Left ventricle myocardium inferior (tissue), 1 donor: ENCODE data around the gene MFAP3L. TPM values are rescaled to one million over a fixed set of nuclear protein-coding genes. Genes with fewer than 3 reads are reported as not detected.

Experiments used
- DNase-seq: peaks from one replicate; pipeline ENCODE4 v3.0.0-alpha.2; 2020
- H3K27ac ChIP-seq: fragments of 200-600 bp; replicated peaks from 2 replicates; pipeline ENCODE4 v1.8.0; 2021
- H3K27me3 ChIP-seq: fragments of 200-600 bp; 2 replicates; pipeline ENCODE4 v1.8.0; 2021; ENCODE audit warnings: low read depth
- H3K36me3 ChIP-seq: fragments of 200-600 bp; 2 replicates; pipeline ENCODE4 v1.8.0; 2021
- H3K4me1 ChIP-seq: fragments of 200-600 bp; 2 replicates; pipeline ENCODE4 v1.8.0; 2021
- H3K4me3 ChIP-seq: fragments of 200-600 bp; 2 replicates; pipeline ENCODE4 v1.8.0; 2021; ENCODE audit warnings: mild to moderate bottlenecking, moderate library complexity
- H3K9me3 ChIP-seq: fragments of 200-600 bp; replicated peaks from 2 replicates; pipeline ENCODE4 v1.8.0; 2021
- intact Hi-C: fragments of 100-400 bp; cut with micrococcal nuclease; formaldehyde crosslinking; loops from one replicate; pipeline ENCODE4 v1.11.0; 2022
- total RNA-seq: library from RNA; stranded (reverse); fragmentation: NEBNext Ultra II Directional; extraction: Animal tissue kit (Norgen Biotek cat#: 25700); gene quantifications from one replicate; pipeline ENCODE4 v1.2.1, GENCODE V29; 2021
- TF ChIP-seq, protein P1 (sequence below): fragments of 200-600 bp; IDR thresholded peaks from 2 replicates; pipeline ENCODE4 v1.8.0; 2021; ENCODE audit warnings: antibody characterized with exemption, mild to moderate bottlenecking, borderline replicate concordance
- donor health status: DM: no; HTN: yes; CAD: no; lungs with severe emphysema.

MFAP3L gene
- total RNA-seq, 1 donor from 2014 or later, result 3.1 TPM

DNA sequence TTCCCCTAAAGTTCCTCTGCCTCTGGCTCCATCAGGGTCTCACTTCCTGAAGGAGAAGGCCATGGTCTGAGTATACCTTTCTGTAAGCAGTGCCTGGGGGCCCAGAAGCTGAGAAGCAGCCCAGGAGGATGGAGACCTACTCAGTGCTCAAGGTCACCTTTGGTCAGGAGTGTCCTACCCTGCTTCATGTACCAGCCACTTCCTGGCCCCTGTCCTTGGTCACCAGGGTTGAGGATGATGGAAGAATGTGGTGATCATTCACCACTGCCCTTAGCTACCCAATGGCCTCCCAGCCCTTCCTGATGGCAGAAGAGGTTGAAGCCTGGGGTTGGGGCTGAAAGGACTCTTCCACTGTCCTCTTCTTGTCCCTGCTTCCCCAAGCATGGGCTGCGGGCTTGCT, 9.0 kb upstream of the MFAP3L start:
- no peak overlapping the region for H3K27ac ChIP-seq
- intact Hi-C loops, result no loop called here
- no peak for DNase-seq
- no peaks in the 10 kb centered on the region for H3K36me3 ChIP-seq
- TF ChIP-seq, protein P1, sequence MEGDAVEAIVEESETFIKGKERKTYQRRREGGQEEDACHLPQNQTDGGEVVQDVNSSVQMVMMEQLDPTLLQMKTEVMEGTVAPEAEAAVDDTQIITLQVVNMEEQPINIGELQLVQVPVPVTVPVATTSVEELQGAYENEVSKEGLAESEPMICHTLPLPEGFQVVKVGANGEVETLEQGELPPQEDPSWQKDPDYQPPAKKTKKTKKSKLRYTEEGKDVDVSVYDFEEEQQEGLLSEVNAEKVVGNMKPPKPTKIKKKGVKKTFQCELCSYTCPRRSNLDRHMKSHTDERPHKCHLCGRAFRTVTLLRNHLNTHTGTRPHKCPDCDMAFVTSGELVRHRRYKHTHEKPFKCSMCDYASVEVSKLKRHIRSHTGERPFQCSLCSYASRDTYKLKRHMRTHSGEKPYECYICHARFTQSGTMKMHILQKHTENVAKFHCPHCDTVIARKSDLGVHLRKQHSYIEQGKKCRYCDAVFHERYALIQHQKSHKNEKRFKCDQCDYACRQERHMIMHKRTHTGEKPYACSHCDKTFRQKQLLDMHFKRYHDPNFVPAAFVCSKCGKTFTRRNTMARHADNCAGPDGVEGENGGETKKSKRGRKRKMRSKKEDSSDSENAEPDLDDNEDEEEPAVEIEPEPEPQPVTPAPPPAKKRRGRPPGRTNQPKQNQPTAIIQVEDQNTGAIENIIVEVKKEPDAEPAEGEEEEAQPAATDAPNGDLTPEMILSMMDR, result no peak
- no peaks in the 10 kb centered on the region for H3K9me3 ChIP-seq
- H3K27me3 ChIP-seq, result peaks cover 2% of the 10 kb centered on the region
- no peak overlapping the region for H3K4me3 ChIP-seq
- no peaks in the 10 kb centered on the region for H3K4me1 ChIP-seq

DNA sequence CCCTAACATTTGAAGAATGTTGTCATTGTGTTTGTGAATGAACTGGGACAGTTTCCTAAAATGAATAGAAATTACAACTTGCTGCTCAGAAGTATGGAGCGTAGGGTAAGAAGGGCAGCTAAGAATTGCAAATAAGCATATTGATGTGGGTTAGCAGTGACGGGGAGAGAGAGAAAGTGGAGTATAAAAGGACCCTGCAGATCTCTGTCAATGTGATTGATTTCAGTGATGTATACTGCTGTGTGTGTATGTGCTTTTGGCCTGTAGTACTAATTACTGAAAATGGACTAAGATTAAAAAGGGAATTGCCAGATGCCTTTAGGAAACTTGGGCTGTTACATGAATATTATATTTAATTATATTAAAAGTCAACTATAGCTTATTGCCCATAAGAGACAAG, 7.8 kb upstream of the MFAP3L start:
- Histone ChIP-seq H3K9me3 (no peaks in the 10 kb centered on the region), H3K4me1 (no peaks in the 10 kb centered on the region), H3K27me3 (no peaks in the 10 kb centered on the region), H3K36me3 (no peaks in the 10 kb centered on the region), H3K27ac (no peak overlapping the region), H3K4me3 (no peak overlapping the region)
- TF ChIP-seq, protein P1, result no peak
- DNase-seq, result no peak
- intact Hi-C loops, result no loop called here

DNA sequence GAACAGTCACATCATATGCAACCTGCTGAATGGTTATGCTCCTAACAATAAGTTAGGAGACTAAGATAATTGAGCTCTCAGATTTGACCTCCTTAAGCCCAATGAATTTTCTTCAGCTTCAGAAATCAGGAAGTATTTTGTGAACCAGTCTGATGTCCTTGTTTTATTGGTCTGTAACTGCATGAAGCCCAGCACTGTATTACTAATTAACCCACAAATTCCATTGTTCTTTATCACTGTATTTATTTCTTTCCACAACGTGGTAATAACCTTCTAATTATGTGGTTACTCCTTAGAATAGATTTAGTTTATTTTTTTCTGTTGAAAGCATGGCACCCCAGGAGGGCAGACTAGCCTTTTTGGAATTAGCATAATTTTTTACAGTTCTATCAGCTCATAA, 3.9 kb upstream of the MFAP3L start:
- no peaks in the 10 kb centered on the region for H3K36me3 ChIP-seq
- no peak overlapping the region for H3K27ac ChIP-seq
- H3K4me1 ChIP-seq, result peaks cover 21% of the 10 kb centered on the region
- H3K4me3 ChIP-seq, result no peak overlapping the region
- no peaks in the 10 kb centered on the region for H3K27me3 ChIP-seq
- TF ChIP-seq, protein P1, result no peak
- intact Hi-C loops, result no loop called here
- H3K9me3 ChIP-seq, result no peaks in the 10 kb centered on the region
- DNase-seq, result no peak

DNA sequence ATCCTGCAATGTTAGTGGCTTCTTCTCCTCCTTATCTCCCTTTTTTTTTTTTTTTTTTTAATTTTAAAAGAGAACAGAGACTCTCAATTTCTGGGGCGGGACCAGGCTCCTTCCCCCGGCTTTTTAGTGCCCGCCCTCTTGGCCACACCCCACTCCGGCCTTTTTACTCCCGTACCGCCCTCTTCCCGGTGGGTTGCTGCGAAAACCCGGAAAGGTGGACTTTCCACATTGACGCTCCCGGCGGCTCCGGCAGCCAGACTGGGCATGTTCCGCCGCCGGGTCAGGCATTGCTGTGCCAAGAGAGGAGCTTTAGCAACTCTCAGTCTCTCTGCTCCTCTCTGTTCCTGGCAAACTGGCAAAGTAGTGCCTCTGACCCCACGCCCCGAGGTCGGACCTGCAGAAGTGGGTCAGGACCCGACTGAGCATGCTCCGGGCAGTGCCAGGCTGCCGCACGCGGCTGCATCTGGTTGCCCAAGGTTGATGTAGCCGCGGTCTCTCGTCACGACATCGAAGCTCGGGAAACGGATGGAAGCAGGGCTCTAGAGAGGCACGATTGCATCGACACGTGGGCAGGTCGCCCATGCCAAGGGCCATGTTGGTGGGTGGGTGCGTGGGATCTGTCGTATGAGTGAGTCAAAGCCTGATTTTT, 1.1 kb upstream of the MFAP3L start:
- DNase-seq, result peak; percentile 96
- Histone ChIP-seq H3K9me3 (no peaks in the 10 kb centered on the region), H3K27ac (peak overlapping the region; percentile 93), H3K4me1 (peaks cover 21% of the 10 kb centered on the region), H3K4me3 (peak overlapping the region; percentile 99), H3K27me3 (no peaks in the 10 kb centered on the region), H3K36me3 (no peaks in the 10 kb centered on the region)
- intact Hi-C loops, result loop anchor here (10.0 kb wide), 1 partner anchor 413 kb away; the partner anchor contains the start of gene NEK1
- TF ChIP-seq, protein P1, result no peak

DNA sequence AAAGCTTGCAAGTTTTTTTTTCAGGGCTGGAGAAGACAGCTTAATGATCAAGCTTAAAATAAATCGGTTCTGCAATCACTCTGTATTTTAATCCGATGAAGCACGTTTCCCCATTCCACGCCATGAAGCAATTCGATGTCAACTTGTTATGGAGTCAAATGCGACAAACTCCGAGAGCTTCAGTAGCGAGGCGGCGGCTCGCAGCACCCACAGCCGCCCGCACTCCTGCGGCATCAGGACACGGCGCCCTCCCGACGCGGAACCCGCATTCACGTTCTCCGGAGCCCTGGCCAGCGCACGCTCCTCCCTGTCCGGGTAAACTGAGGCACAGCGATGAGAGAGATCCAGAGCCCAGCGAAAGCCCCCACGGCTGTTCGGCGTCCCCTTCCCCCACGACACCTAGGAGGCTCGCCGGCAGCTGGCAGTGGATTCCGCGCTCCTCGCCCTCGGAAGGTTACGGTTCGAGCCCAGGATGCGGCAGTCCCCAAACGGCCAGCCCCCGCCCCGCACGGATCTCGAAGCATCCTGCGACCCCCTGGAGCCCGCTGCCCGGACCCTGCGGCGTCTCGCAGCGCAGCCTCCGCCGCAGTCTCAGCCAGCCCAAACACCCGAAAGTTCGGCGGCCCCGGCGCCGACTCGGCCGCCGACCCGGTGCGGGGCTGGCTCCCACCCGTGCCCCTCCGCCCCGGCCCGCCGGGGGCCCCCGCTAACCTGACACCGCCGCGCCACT, 507 bp downstream of the MFAP3L start:
- intact Hi-C loops, result loop anchor here (10.0 kb wide), 1 partner anchor 411 kb away; the partner anchor contains the start of gene NEK1
- Histone ChIP-seq H3K4me3 (peak overlapping the region; percentile 99), H3K4me1 (peaks cover 21% of the 10 kb centered on the region), H3K9me3 (no peaks in the 10 kb centered on the region), H3K36me3 (no peaks in the 10 kb centered on the region), H3K27ac (peak overlapping the region; percentile 93), H3K27me3 (no peaks in the 10 kb centered on the region)
- no peak for DNase-seq
- TF ChIP-seq, protein P1, result no peak
